Cardiac fibroblast (primary cell): ENCODE data around the gene GPR132.

Experiments used
- DNase-seq, 2 donors: peaks; one replicate each; pipeline versions ENCODE4 v3.0.0 to v3.0.0-alpha.2; 2010; ENCODE audit warnings: low read depth in 2 of 2
- H3K4me3 ChIP-seq, 2 donors: replicated peaks in 1 of 2; 1 replicate in 1 of 2; 2 replicates in 1 of 2; pipeline ENCODE4 v1.5.1; 2011; ENCODE audit warnings: low read depth in 2 of 2, low read length in 2 of 2, mild to moderate bottlenecking in 2 of 2, moderate library complexity in 1 of 2
- CTCF ChIP-seq: IDR thresholded peaks from one replicate; pipeline ENCODE4 v1.5.1; 2011; ENCODE audit warnings: low read depth, mild to moderate bottlenecking, low read length, inconsistent platforms

GPR132 gene

DNA sequence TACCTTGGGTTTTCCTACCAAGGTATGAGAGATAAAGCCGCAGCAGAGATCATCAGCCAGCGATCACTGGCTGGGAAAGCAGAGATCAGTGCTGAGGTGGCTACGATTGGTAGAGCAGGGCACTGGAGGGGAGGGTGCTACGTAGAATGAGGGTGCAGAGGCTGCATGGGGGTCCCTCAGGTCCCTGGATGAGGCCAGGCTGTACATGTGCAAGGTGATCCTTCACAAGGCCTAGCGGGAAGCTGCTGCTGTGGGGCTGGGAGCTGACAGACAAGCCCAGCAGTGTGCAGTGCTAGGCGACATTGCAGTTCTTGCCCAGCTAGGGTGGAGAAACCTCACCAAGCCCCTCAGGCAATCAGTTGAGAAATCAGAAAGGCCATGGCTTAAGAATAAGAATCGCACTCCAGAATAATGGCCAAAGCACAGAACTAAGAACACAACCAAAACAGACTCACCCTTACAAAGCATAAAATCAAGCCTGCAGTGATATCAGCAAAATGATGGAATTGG lies 37.2 kb upstream of the GPR132 start:
- TF ChIP-seq CTCF = no peak
- H3K4me3 ChIP-seq = no peak overlapping the region
- DNase-seq = no peak

DNA sequence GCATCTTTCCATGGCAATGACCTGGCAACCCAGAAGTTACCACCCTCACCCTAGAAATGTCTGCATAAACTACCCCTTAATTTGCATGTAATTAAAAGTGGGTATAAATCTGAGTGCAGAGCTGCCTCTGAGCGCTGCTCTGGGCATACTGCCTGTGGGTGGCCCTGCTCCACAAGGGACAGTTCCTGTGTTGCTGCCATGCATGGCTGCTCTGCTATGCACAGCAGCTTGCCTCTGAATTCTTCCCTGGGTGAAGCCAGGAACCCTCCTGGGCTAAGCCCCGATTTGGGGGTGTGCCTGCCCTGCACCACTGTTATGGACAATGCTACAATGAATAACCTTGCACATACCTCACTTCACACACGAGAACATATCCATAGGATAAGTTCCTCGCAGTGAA lies 35.7 kb upstream of the GPR132 start:
- H3K4me3 ChIP-seq = no peak overlapping the region
- no peak for DNase-seq
- no peak for TF ChIP-seq CTCF

DNA sequence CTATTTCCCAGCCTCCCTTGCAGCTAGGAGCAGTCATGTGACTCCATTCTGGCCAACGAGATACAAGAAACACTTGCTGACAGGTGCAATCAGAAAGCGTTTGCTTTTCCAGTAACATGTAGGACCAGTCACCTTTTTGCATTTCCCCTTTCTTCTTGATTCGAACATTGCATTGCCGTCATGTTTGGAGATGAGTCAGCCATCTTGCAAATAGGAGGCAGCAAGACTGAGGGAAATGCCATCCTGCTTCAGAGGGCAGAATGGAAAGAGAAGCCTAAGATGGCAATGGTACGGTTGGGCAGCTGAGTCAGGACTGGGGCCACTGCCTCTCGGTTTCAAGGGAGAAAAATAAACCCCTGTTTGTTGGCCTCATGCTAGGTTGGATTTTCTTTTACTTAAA lies 34.5 kb upstream of the GPR132 start:
- H3K4me3 ChIP-seq = no peak overlapping the region
- no peak for TF ChIP-seq CTCF
- no peak for DNase-seq

- no peak overlapping the region for H3K4me3 ChIP-seq
- TF ChIP-seq CTCF = no peak
- DNase-seq = no peak
These were observed 33.1 kb upstream of the GPR132 start for GRCh38 chr14:105098316-105098715.

DNA sequence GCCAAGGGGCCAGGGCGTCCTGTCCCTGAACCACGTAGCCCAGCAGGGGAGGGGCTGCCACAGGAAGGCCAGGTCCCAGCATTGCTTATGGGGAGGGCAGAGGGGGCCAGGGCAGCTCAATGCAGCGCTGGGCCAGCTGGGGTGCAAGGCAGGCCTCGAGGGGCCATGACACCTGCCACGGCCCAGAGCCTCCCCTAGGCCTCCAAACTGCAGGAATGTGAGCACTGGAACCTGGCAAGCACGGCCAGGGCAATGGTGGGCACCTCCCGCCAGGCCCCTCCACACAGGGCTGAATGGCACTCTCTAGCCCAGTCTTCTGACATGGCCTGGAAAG lies 32.5 kb upstream of the GPR132 start:
- no peak for DNase-seq
- no peak for TF ChIP-seq CTCF

GRCh38 chr14:105096206-105096875 lies 31.1 kb upstream of the GPR132 start:
- no peak overlapping the region for H3K4me3 ChIP-seq
- TF ChIP-seq CTCF = no peak
- DNase-seq = no peak

More for the DNA sequence above, 32.5 kb upstream of the GPR132 start:
- no peak overlapping the region for H3K4me3 ChIP-seq
